BE2C (cell line): ENCODE measurements around the gene ACOT9.

Experiments
- DNase-seq: peaks from one replicate; pipeline ENCODE4 v3.0.0-alpha.2; 2020
- H3K27me3 ChIP-seq: fragments of 250-450 bp; sonication (Bioruptor Pico); 2 replicates; pipeline ENCODE4 v1.5.1; 2020; ENCODE audit warnings: mild to moderate bottlenecking
- H3K36me3 ChIP-seq: fragments of 250-450 bp; sonication (Bioruptor Pico); 2 replicates; pipeline ENCODE4 v1.5.1; 2020; ENCODE audit warnings: mild to moderate bottlenecking
- H3K4me1 ChIP-seq: fragments of 250-450 bp; sonication (Bioruptor Pico); 2 replicates; pipeline ENCODE4 v1.5.1; 2020
- H3K4me3 ChIP-seq: 2 replicates; pipeline ENCODE4 v1.5.1; 2011; ENCODE audit warnings: low read depth, low read length
- H3K9me3 ChIP-seq: fragments of 250-450 bp; sonication (Bioruptor Pico); 2 replicates; pipeline ENCODE4 v1.5.1; 2020
- CTCF ChIP-seq: IDR thresholded peaks from 2 replicates; pipeline ENCODE4 v1.5.1; 2012; ENCODE audit warnings: mild to moderate bottlenecking, low read depth, low read length

The ACOT9 gene

GRCh38 chrX:23727206-23727605 lies 15.9 kb downstream of the ACOT9 start:
- Histone ChIP-seq H3K27me3 (no peaks in the 10 kb centered on the region), H3K9me3 (no peaks in the 10 kb centered on the region), H3K4me1 (no peaks in the 10 kb centered on the region), H3K4me3 (no peak overlapping the region), H3K36me3 (peaks cover 9% of the 10 kb centered on the region; the same call in 1 of the 2 replicates)
- TF ChIP-seq CTCF = no peak
- no peak for DNase-seq

GRCh38 chrX:23726191-23726590 lies 16.9 kb downstream of the ACOT9 start:
- TF ChIP-seq CTCF = no peak
- no peak for DNase-seq
- Histone ChIP-seq H3K36me3 (peaks cover 9% of the 10 kb centered on the region; the same call in 1 of the 2 replicates), H3K4me3 (no peak overlapping the region), H3K4me1 (no peaks in the 10 kb centered on the region), H3K9me3 (no peaks in the 10 kb centered on the region), H3K27me3 (no peaks in the 10 kb centered on the region)

- Histone ChIP-seq H3K4me3 (no peak overlapping the region), H3K9me3 (no peaks in the 10 kb centered on the region), H3K36me3 (no peaks in the 10 kb centered on the region), H3K4me1 (no peaks in the 10 kb centered on the region), H3K27me3 (no peaks in the 10 kb centered on the region)
- TF ChIP-seq CTCF = no peak
- DNase-seq = no peak
Observed at GRCh38 chrX:23720117-23720677, 22.9 kb downstream of the ACOT9 start.

- Histone ChIP-seq H3K4me3 (no peak overlapping the region), H3K4me1 (no peaks in the 10 kb centered on the region), H3K9me3 (no peaks in the 10 kb centered on the region), H3K27me3 (no peaks in the 10 kb centered on the region), H3K36me3 (no peaks in the 10 kb centered on the region; the same call in 1 of the 2 replicates)
- no peak for DNase-seq
- no peak for TF ChIP-seq CTCF
Observed at GRCh38 chrX:23705235-23705634, 37.8 kb downstream of the ACOT9 start.

GRCh38 chrX:23704673-23705206 lies 38.3 kb downstream of the ACOT9 start:
- Histone ChIP-seq H3K27me3 (no peaks in the 10 kb centered on the region), H3K9me3 (no peaks in the 10 kb centered on the region), H3K36me3 (no peaks in the 10 kb centered on the region; the same call in 1 of the 2 replicates), H3K4me1 (no peaks in the 10 kb centered on the region), H3K4me3 (no peak overlapping the region)
- TF ChIP-seq CTCF = no peak
- DNase-seq = no peak

- TF ChIP-seq CTCF = no peak
- DNase-seq = peak; percentile 43
- Histone ChIP-seq H3K4me1 (no peaks in the 10 kb centered on the region), H3K27me3 (no peaks in the 10 kb centered on the region), H3K9me3 (no peaks in the 10 kb centered on the region), H3K36me3 (no peaks in the 10 kb centered on the region; the same call in 1 of the 2 replicates), H3K4me3 (peak overlapping the region; percentile 47)
Observed at GRCh38 chrX:23699636-23700194, 43.4 kb downstream of the ACOT9 start.
